ENCODE measurements around the gene FAM50B. TPM values are rescaled to one million over a fixed set of nuclear protein-coding genes. Genes with fewer than 3 reads are reported as not detected.

Gene FAM50B
- total RNA-seq, 1 experiment from 2014 or later: 3.3 TPM

GRCh38 chr6:3835055-3835731 lies 14.0 kb upstream of the FAM50B start:
- H2BK5ac ChIP-seq (ENCODE audit: insufficient read length, low read length): no peak overlapping the region
- no peak overlapping the region for H2BK20ac ChIP-seq (ENCODE audit: low read depth, low read length, poor library complexity, severe bottlenecking)
- no peaks in the 10 kb centered on the region for H3K27me3 ChIP-seq (ENCODE audit: insufficient read depth, low read length)
- H2AK5ac ChIP-seq (ENCODE audit: insufficient read length, low read length): no peak overlapping the region
- no peaks in the 10 kb centered on the region; a peak in 2 of 7 replicates for H3K36me3 Mint-ChIP-seq (ENCODE audit: insufficient read depth in 1 of 3, low read depth in 3 of 3)
- no peak overlapping the region for H4K5ac ChIP-seq (ENCODE audit: insufficient read length, low read depth, low read length)
- H3K9me3 ChIP-seq (ENCODE audit: control insufficient read depth, low read depth, low read length): no peaks in the 10 kb centered on the region
- no peak overlapping the region for H2BK15ac ChIP-seq (ENCODE audit: low read depth, low read length)
- H4K8ac ChIP-seq (replicated peaks; ENCODE audit: insufficient read length, low read depth, low read length): no peak overlapping the region
- TF ChIP-seq, protein P1, sequence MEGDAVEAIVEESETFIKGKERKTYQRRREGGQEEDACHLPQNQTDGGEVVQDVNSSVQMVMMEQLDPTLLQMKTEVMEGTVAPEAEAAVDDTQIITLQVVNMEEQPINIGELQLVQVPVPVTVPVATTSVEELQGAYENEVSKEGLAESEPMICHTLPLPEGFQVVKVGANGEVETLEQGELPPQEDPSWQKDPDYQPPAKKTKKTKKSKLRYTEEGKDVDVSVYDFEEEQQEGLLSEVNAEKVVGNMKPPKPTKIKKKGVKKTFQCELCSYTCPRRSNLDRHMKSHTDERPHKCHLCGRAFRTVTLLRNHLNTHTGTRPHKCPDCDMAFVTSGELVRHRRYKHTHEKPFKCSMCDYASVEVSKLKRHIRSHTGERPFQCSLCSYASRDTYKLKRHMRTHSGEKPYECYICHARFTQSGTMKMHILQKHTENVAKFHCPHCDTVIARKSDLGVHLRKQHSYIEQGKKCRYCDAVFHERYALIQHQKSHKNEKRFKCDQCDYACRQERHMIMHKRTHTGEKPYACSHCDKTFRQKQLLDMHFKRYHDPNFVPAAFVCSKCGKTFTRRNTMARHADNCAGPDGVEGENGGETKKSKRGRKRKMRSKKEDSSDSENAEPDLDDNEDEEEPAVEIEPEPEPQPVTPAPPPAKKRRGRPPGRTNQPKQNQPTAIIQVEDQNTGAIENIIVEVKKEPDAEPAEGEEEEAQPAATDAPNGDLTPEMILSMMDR (conservative IDR thresholded peaks at IDR 0.05): no peak
- H3K27ac Mint-ChIP-seq: no peak overlapping the region; a peak in 1 of 7 replicates
- no peaks in the 10 kb centered on the region for H3K79me2 ChIP-seq (ENCODE audit: insufficient read depth, low read length)
- H2AFZ ChIP-seq (ENCODE audit: low read length): no peak overlapping the region
- H3K4ac ChIP-seq (ENCODE audit: low read depth, low read length): no peak overlapping the region
- no peak overlapping the region for H3T11ph ChIP-seq (ENCODE audit: low read length)
- no peak overlapping the region for H3K56ac ChIP-seq (ENCODE audit: insufficient read length, low read depth, low read length)
- no peak overlapping the region for H4K91ac ChIP-seq (ENCODE audit: insufficient read length, low read depth, low read length)
- H3K4me1 Mint-ChIP-seq: peaks cover 4 to 6% of the 10 kb centered on the region in 2 experiments; a peak in 2 of 4 replicates
- no peak overlapping the region for H2BK12ac ChIP-seq (ENCODE audit: insufficient read length, low read depth, low read length)
- no peak overlapping the region for H3K4me2 ChIP-seq (ENCODE audit: insufficient read depth, insufficient read length, low read length)
- H3K27me3 Mint-ChIP-seq (ENCODE audit: low read depth): peaks cover 4% of the 10 kb centered on the region; the same call in 1 of the 2 replicates
- H3K4me3 Mint-ChIP-seq: no peak overlapping the region
- H3K23ac ChIP-seq (ENCODE audit: insufficient read length, low read depth, low read length): no peak overlapping the region
- no peak overlapping the region for H2BK120ac ChIP-seq (ENCODE audit: low read depth, low read length, poor library complexity, severe bottlenecking)
- no peak overlapping the region for H3K18ac ChIP-seq (ENCODE audit: insufficient read length, low read depth, low read length)
- no peak overlapping the region for H3K14ac ChIP-seq (ENCODE audit: insufficient read depth, low read length)
- H3K23me2 ChIP-seq (ENCODE audit: insufficient read length, low read depth, low read length, poor library complexity, severe bottlenecking): no peaks in the 10 kb centered on the region
- H3K27ac ChIP-seq (ENCODE audit: insufficient read length, low read depth, low read length): no peak overlapping the region
- H3K9ac ChIP-seq (ENCODE audit: extremely low read depth, insufficient read length, low read length): no peak overlapping the region
- H3K4me1 ChIP-seq (ENCODE audit: insufficient read depth, low read length): no peaks in the 10 kb centered on the region
- no peak for DNase-seq
- H3K9me3 Mint-ChIP-seq: no peaks in the 10 kb centered on the region
- no peaks in the 10 kb centered on the region for H3K79me1 ChIP-seq (ENCODE audit: insufficient read depth, low read depth, low read length, poor library complexity, severe bottlenecking)
- no CpG with 5 or more reads among the region's 5 CpGs for WGBS (ENCODE audit: extremely low coverage, insufficient read length, low lambda C conversion rate)
- no peaks in the 10 kb centered on the region for H4K20me1 ChIP-seq (ENCODE audit: control insufficient read depth, insufficient read depth, insufficient read length)
